HEK293 (cell line): ENCODE measurements around the gene ARHGDIA.

Source experiments
- CTCF ChIA-PET: fragments of 350-600 bp; formaldehyde crosslinking; extraction: SDS; loops from one replicate; lab custom pipeline; 2021; ENCODE audit warnings: antibody characterized with exemption; lab: Yijun Ruan, JAX
- POLR2A ChIA-PET: fragments of 300-600 bp; formaldehyde crosslinking; extraction: SDS; loops from one replicate; lab custom pipeline; 2020; ENCODE audit warnings: antibody characterized with exemption, inconsistent platforms; lab: Yijun Ruan, JAX
- H3K27ac ChIP-seq: fragments of 200-500 bp; sonication (Bioruptor generic); 2 replicates; pipeline ENCODE4 v1.5.1; 2014; ENCODE audit warnings: low read depth, low read length, control low read depth, inconsistent platforms; ENCODE audit errors: extremely low read depth
- H3K36me3 ChIP-seq, 2 experiments: fragments of 200-500 bp in 1 of 2; sonication (Bioruptor generic) in 1 of 2; 1 replicate in 1 of 2; 2 replicates in 1 of 2; pipeline ENCODE4 v1.5.1; 2014 to 2017; ENCODE audit warnings: inconsistent platforms in 2 of 2, low read length in 2 of 2; ENCODE audit not compliant: control insufficient read depth in 2 of 2, insufficient read depth in 1 of 2
- H3K4me1 ChIP-seq: fragments of 200-500 bp; sonication (Bioruptor generic); 2 replicates; pipeline ENCODE4 v1.5.1; 2014; ENCODE audit warnings: mild to moderate bottlenecking, low read length, inconsistent platforms; ENCODE audit not compliant: control insufficient read depth, insufficient read depth
- H3K4me3 ChIP-seq: 2 replicates; pipeline ENCODE4 v1.5.1; 2011; ENCODE audit warnings: low read depth, mild to moderate bottlenecking, control low read depth, low read length, moderate library complexity
- H3K9me3 ChIP-seq: fragments of 200-500 bp; sonication (Bioruptor generic); 2 replicates; pipeline ENCODE4 v1.5.1; 2014; ENCODE audit warnings: low read depth, low read length, inconsistent platforms; ENCODE audit not compliant: control insufficient read depth, insufficient read depth
- KLF10 ChIP-seq: fragments of 450-650 bp; IDR thresholded peaks from 2 replicates; pipeline ENCODE4 v1.5.1; 2018; ENCODE audit warnings: missing biosample characterization, mild to moderate bottlenecking, missing genetic modification characterization
- OVOL3 ChIP-seq: fragments of 450-650 bp; formaldehyde crosslinking; IDR thresholded peaks from 2 replicates; pipeline ENCODE4 v1.5.1; 2016; ENCODE audit warnings: missing biosample characterization, missing genetic modification characterization
- PRDM4 ChIP-seq: fragments of 450-650 bp; formaldehyde crosslinking; IDR thresholded peaks from 2 replicates; pipeline ENCODE4 v1.5.1; 2017; ENCODE audit warnings: missing biosample characterization, missing genetic modification characterization
- ZBTB10 ChIP-seq: fragments of 450-650 bp; formaldehyde crosslinking; IDR thresholded peaks from 2 replicates; pipeline ENCODE4 v1.5.1; 2016; ENCODE audit warnings: missing biosample characterization, missing genetic modification characterization
- ZFP3 ChIP-seq: fragments of 450-650 bp; formaldehyde crosslinking; IDR thresholded peaks from 2 replicates; pipeline ENCODE4 v1.5.1; 2016; ENCODE audit warnings: low read depth, missing biosample characterization, missing genetic modification characterization
- ZNF214 ChIP-seq: fragments of 450-650 bp; formaldehyde crosslinking; IDR thresholded peaks from 2 replicates; pipeline ENCODE4 v1.5.1; 2017; ENCODE audit warnings: missing biosample characterization, mild to moderate bottlenecking, missing genetic modification characterization, borderline replicate concordance
- ZNF23 ChIP-seq: fragments of 450-650 bp; formaldehyde crosslinking; IDR thresholded peaks from 2 replicates; pipeline ENCODE4 v1.5.1; 2016; ENCODE audit warnings: missing biosample characterization, missing genetic modification characterization, borderline replicate concordance
- ZNF518A ChIP-seq: fragments of 450-650 bp; formaldehyde crosslinking; conservative IDR thresholded peaks from 2 replicates; pipeline ENCODE4 v1.5.1; 2016; ENCODE audit warnings: low read depth, missing biosample characterization, missing genetic modification characterization
- ZNF571 ChIP-seq: fragments of 450-650 bp; formaldehyde crosslinking; IDR thresholded peaks from 2 replicates; pipeline ENCODE4 v1.5.0; 2017; ENCODE audit warnings: missing biosample characterization, missing genetic modification characterization
- ZNF600 ChIP-seq: fragments of 450-650 bp; formaldehyde crosslinking; IDR thresholded peaks from 2 replicates; pipeline ENCODE4 v1.5.1; 2016; ENCODE audit warnings: missing biosample characterization, missing genetic modification characterization
- ZNF76 ChIP-seq: fragments of 450-650 bp; formaldehyde crosslinking; IDR thresholded peaks from 2 replicates; pipeline ENCODE4; 2016; ENCODE audit warnings: low read depth, missing biosample characterization, missing genetic modification characterization, borderline replicate concordance
- TF ChIP-seq, protein P1 (sequence below): fragments of 450-650 bp; formaldehyde crosslinking; IDR thresholded peaks from 2 replicates; pipeline ENCODE4 v1.5.1; 2016; ENCODE audit warnings: missing biosample characterization, missing genetic modification characterization, borderline replicate concordance
- TF ChIP-seq, protein P2 (sequence below): fragments of 450-650 bp; formaldehyde crosslinking; IDR thresholded peaks from 2 replicates; pipeline ENCODE4 v1.5.1; 2016; ENCODE audit warnings: missing biosample characterization, missing genetic modification characterization

ARHGDIA gene

GRCh38 chr17:81845881-81846742 is 25.0 kb downstream of the ARHGDIA start:
- Histone ChIP-seq H3K4me3 (no peak overlapping the region), H3K4me1 (no peaks in the 10 kb centered on the region), H3K36me3 (peaks cover 37 to 75% of the 10 kb centered on the region in 2 experiments), H3K9me3 (no peaks in the 10 kb centered on the region), H3K27ac (no peak overlapping the region)
- POLR2A ChIA-PET, result interaction anchor here (0.6 to 1.0 kb wide), 2 partner anchors 13 to 143 kb away, joined by 3 read pairs; partner anchors contain the start of genes MCRIP1 and MRPL12
- CTCF ChIA-PET, result interaction anchor here (1.8 kb wide), 1 partner anchor 110 kb away, joined by 4 read pairs; no protein-coding TSS in a partner anchor
- TF ChIP-seq, protein P1, sequence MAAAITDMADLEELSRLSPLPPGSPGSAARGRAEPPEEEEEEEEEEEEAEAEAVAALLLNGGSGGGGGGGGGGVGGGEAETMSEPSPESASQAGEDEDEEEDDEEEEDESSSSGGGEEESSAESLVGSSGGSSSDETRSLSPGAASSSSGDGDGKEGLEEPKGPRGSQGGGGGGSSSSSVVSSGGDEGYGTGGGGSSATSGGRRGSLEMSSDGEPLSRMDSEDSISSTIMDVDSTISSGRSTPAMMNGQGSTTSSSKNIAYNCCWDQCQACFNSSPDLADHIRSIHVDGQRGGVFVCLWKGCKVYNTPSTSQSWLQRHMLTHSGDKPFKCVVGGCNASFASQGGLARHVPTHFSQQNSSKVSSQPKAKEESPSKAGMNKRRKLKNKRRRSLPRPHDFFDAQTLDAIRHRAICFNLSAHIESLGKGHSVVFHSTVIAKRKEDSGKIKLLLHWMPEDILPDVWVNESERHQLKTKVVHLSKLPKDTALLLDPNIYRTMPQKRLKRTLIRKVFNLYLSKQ, result no peak
- TF ChIP-seq ZNF571 (tag by site-specific recombination), result no peak
- TF ChIP-seq PRDM4 (tag by site-specific recombination), result no peak
- no peak for TF ChIP-seq ZNF23 (tag by site-specific recombination)
- no peak for TF ChIP-seq ZBTB10 (tag by site-specific recombination)
- TF ChIP-seq, protein P2, sequence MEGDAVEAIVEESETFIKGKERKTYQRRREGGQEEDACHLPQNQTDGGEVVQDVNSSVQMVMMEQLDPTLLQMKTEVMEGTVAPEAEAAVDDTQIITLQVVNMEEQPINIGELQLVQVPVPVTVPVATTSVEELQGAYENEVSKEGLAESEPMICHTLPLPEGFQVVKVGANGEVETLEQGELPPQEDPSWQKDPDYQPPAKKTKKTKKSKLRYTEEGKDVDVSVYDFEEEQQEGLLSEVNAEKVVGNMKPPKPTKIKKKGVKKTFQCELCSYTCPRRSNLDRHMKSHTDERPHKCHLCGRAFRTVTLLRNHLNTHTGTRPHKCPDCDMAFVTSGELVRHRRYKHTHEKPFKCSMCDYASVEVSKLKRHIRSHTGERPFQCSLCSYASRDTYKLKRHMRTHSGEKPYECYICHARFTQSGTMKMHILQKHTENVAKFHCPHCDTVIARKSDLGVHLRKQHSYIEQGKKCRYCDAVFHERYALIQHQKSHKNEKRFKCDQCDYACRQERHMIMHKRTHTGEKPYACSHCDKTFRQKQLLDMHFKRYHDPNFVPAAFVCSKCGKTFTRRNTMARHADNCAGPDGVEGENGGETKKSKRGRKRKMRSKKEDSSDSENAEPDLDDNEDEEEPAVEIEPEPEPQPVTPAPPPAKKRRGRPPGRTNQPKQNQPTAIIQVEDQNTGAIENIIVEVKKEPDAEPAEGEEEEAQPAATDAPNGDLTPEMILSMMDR (tag by site-specific recombination), result no peak
- TF ChIP-seq OVOL3 (tag by site-specific recombination), result no peak

DNA sequence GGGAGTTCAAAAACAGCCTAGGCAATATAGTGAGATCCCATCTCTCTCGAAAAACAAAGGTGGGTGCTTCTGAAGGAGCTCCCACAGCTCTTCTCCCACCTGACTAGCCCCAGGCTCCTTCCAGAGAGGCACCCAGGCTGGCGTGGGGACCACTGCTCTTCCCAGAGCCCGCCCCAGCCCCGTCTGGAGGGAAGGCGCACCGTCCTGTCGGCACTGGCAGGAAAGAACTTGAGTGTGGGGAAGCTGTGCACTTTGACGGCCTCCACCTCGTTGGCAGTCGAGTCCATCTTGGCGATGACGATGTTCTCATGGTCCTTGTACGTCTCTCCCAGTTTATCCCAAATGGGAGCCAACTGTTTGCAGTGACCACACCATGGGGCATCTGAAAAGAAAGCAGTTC is 25.8 kb downstream of the ARHGDIA start:
- peaks cover 29 to 67% of the 10 kb centered on the region in 2 experiments for H3K36me3 ChIP-seq
- ChIA-PET POLR2A (interaction anchor here (0.5 to 1.3 kb wide), 4 partner anchors 11 to 278 kb away, joined by 3 read pairs; partner anchors contain the start of gene MCRIP1), CTCF (no interaction called here)
- no peak overlapping the region for H3K4me3 ChIP-seq
- no peaks in the 10 kb centered on the region for H3K4me1 ChIP-seq
- no peak for TF ChIP-seq ZNF76 (tag by site-specific recombination)
- TF ChIP-seq ZNF600 (tag by site-specific recombination), result 0 out of 2 replicates have a peak, but pooled peaks have one; percentile 21
- H3K9me3 ChIP-seq, result no peaks in the 10 kb centered on the region
- H3K27ac ChIP-seq, result no peak overlapping the region

DNA sequence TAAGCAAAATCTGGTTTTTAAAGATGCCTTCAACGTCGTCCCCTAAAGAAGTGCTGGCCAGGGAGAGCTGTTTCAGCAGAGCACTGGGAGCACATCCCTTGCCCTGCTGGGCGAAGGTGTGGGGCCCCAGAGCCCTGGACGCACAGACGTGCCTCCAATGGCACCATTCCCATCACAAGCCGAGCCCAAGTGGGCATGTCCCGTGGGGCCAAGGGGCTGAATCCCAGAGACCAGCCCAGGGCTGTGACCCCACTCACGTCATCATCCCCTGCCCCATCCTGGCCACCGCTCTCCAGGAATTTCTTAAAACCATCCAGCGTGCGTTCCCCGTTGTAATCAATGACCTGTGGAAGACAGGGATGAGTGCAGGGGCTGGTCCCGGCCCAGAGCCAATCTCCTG is 26.2 kb downstream of the ARHGDIA start:
- Histone ChIP-seq H3K4me1 (no peaks in the 10 kb centered on the region), H3K9me3 (no peaks in the 10 kb centered on the region), H3K36me3 (peaks cover 24 to 67% of the 10 kb centered on the region in 2 experiments), H3K4me3 (no peak overlapping the region), H3K27ac (no peak overlapping the region)
- no peak for TF ChIP-seq ZNF518A (tag by site-specific recombination)
- no peak for TF ChIP-seq ZFP3 (tag by site-specific recombination)
- no peak for TF ChIP-seq KLF10 (tag by site-specific recombination)
- TF ChIP-seq ZNF214 (tag by site-specific recombination), result no peak
- ChIA-PET CTCF (no interaction called here), POLR2A (interaction anchor here (0.5 to 1.3 kb wide), 3 partner anchors 12 to 277 kb away, joined by 3 read pairs; partner anchors contain the start of gene MCRIP1)
